HepG2 (cell line): Measurements from ENCODE around the gene TRIM31. TPM values are rescaled to one million over a fixed set of nuclear protein-coding genes. Genes with fewer than 3 reads are reported as not detected.

Source experiments
- AGO1 ChIP-seq: fragments of 200-400 bp; formaldehyde crosslinking; IDR thresholded peaks from 2 replicates; pipeline ENCODE4 v1.6.1; 2017; ENCODE audit warnings: mild to moderate bottlenecking, low read depth, low read length, moderate library complexity; ENCODE audit not compliant: poor library complexity, severe bottlenecking
- ARNT ChIP-seq: fragments of 450-650 bp; IDR thresholded peaks from 2 replicates; pipeline ENCODE4 v1.6.1; 2017
- CBX1 ChIP-seq: IDR thresholded peaks from one replicate; pipeline ENCODE4 v1.6.1; 2016; ENCODE audit warnings: antibody characterized with exemption, low read depth
- IRF2 ChIP-seq: IDR thresholded peaks from 2 replicates; pipeline ENCODE4 v1.6.1; 2018; ENCODE audit warnings: missing genetic modification reagents, missing compliant biosample characterization
- MXD4 ChIP-seq: IDR thresholded peaks from 2 replicates; pipeline ENCODE4 v1.6.1; 2016; ENCODE audit warnings: mild to moderate bottlenecking, missing biosample characterization, missing genetic modification reagents
- NAIF1 ChIP-seq: sonication (generic); formaldehyde crosslinking; IDR thresholded peaks from 2 replicates; pipeline ENCODE4 v1.5.0; 2020; ENCODE audit warnings: mild to moderate bottlenecking, missing genetic modification reagents, borderline replicate concordance
- NFIB ChIP-seq: sonication (generic); formaldehyde crosslinking; IDR thresholded peaks from 2 replicates; pipeline ENCODE4 v1.9.0; 2021; ENCODE audit warnings: missing genetic modification reagents, mild to moderate bottlenecking, borderline replicate concordance
- NR0B2 ChIP-seq: sonication (generic); formaldehyde crosslinking; IDR thresholded peaks from 2 replicates; pipeline ENCODE4 v1.4.0; 2020; ENCODE audit warnings: mild to moderate bottlenecking, missing genetic modification reagents
- PLSCR1 ChIP-seq: sonication (generic); formaldehyde crosslinking; IDR thresholded peaks from 2 replicates; pipeline ENCODE4 v1.5.0; 2020; ENCODE audit warnings: missing genetic modification reagents, mild to moderate bottlenecking, borderline replicate concordance
- POLR2A ChIP-seq, 2 experiments: IDR thresholded peaks; 2 replicates each; pipeline ENCODE4 v1.6.1; 2011; ENCODE audit warnings: low read depth in 2 of 2, low read length in 2 of 2, mild to moderate bottlenecking in 1 of 2, moderate library complexity in 1 of 2; ENCODE audit not compliant: insufficient read depth in 1 of 2
- TBX2 ChIP-seq: sonication (generic); formaldehyde crosslinking; IDR thresholded peaks from 2 replicates; pipeline ENCODE4 v1.5.0; 2020; ENCODE audit warnings: missing genetic modification reagents, mild to moderate bottlenecking, borderline replicate concordance
- TEAD3 ChIP-seq: optimal IDR thresholded peaks from 2 replicates; pipeline ENCODE3; 2016; ENCODE audit warnings: borderline replicate concordance
- ZBTB2 ChIP-seq: sonication (generic); formaldehyde crosslinking; IDR thresholded peaks from 2 replicates; pipeline ENCODE4 v1.8.0; 2022; ENCODE audit warnings: low read depth, missing genetic modification reagents
- ZNF460 ChIP-seq: sonication (generic); formaldehyde crosslinking; IDR thresholded peaks from 2 replicates; pipeline ENCODE4 v1.5.1; 2020; ENCODE audit warnings: missing genetic modification reagents, mild to moderate bottlenecking, borderline replicate concordance
- ZNF468 ChIP-seq: sonication (generic); formaldehyde crosslinking; IDR thresholded peaks from 2 replicates; pipeline ENCODE4 v1.8.0; 2022; ENCODE audit warnings: mild to moderate bottlenecking, moderate library complexity, missing genetic modification reagents
- ZNF512 ChIP-seq: sonication (generic); formaldehyde crosslinking; IDR thresholded peaks from 2 replicates; pipeline ENCODE4 v1.4.0; 2020; ENCODE audit warnings: mild to moderate bottlenecking, missing genetic modification reagents
- ZNF513 ChIP-seq: sonication (generic); formaldehyde crosslinking; conservative IDR thresholded peaks from 2 replicates; pipeline ENCODE4 v1.5.0; 2020; ENCODE audit warnings: missing genetic modification reagents
- polyA plus RNA-seq, 8 experiments: library from polyadenylated mRNA; depleted of rRNA in 3 of 8; stranded (reverse) in 7 of 8; unstranded in 1 of 8; fragments of >200 nt; fragmentation: Illumina TruSeq in 4 of 8; extraction: Trizol in 4 of 8; gene quantifications; 2 replicates each; pipeline versions ENCODE4 v1.2.1 to v1.2.3, GENCODE V29; 2011 to 2016; ENCODE audit warnings: low read depth in 4 of 8, missing spikeins in 1 of 8, mixed read lengths in 1 of 8; ENCODE audit not compliant: insufficient read depth in 1 of 8
- total RNA-seq, 5 experiments: library from RNA; depleted of rRNA; stranded (reverse); fragments of >200 nt; fragmentation: Illumina TruSeq; extraction: Trizol; gene quantifications; 2 replicates each; pipeline ENCODE4 v1.2.3, GENCODE V29; 2016; ENCODE audit warnings: low read depth in 1 of 5

Gene TRIM31
- total and polyA plus RNA-seq, 2 of the 13 experiments (the other 11 are each of a cell fraction or from before 2014, with no cell fraction given): 0.13 to 0.51 TPM

GRCh38 chr6:30101444-30102413 is 11.2 kb downstream of the TRIM31 start (continued):
- TF ChIP-seq AGO1 (peak; percentile 53), NR0B2 (CRISPR knock-in tag) (peak; percentile 89), ZNF512 (CRISPR knock-in tag) (no peak; the same call in 1 of the 2 replicates), NAIF1 (CRISPR knock-in tag) (peak; percentile 89), PLSCR1 (no peak), POLR2A (IDR thresholded peaks at IDR 0.05; ENCODE audit: insufficient read depth in 1 of 2, low read depth in 2 of 2, low read length in 2 of 2) (peak; percentile 91 to 99), NFIB (CRISPR knock-in tag) (no peak), ZNF460 (CRISPR knock-in tag) (no peak), MXD4 (peak; percentile 71), CBX1 (peak; percentile 52), ZNF513 (CRISPR knock-in tag) (no peak), ZNF468 (CRISPR knock-in tag) (no peak), ARNT (no peak), ZBTB2 (CRISPR knock-in tag) (0 out of 2 replicates have a peak, but pooled peaks have one; percentile 53), TEAD3 (CRISPR knock-in tag) (peak; percentile 83), TBX2 (peak; percentile 32; the same call in 1 of the 2 replicates), IRF2 (CRISPR knock-in tag) (peak; percentile 84)
